Tongue (tissue), 2 donors: ENCODE data around the gene PRPF19. TPM values are rescaled to one million over a fixed set of nuclear protein-coding genes. Genes with fewer than 3 reads are reported as not detected.
A peak's percentile ranks its signal among the peaks of the same experiment; 100 is the strongest.

Experiments
- DNase-seq: peaks from one replicate; pipeline ENCODE4 v3.0.0-alpha.2; 2015
- total RNA-seq: library from RNA; depleted of rRNA; stranded (reverse); fragments of >200 nt; gene quantifications from one replicate; pipeline ENCODE4 v1.2.3, GENCODE V29; 2014

The PRPF19 gene
- total RNA-seq, 1 donor from 2014 or later = 35.9 TPM

- DNase-seq = no peak
Observed at GRCh38 chr11:60905047-60905446, 1.3 kb downstream of the PRPF19 start.

GRCh38 chr11:60902625-60903024, 3.8 kb downstream of the PRPF19 start:
- DNase-seq = no peak

- DNase-seq = no peak
Observed at GRCh38 chr11:60900673-60901404, 5.5 kb downstream of the PRPF19 start.

- DNase-seq = no peak
Observed at GRCh38 chr11:60899977-60900376, 6.4 kb downstream of the PRPF19 start.

- peak; percentile 82 for DNase-seq
Observed at GRCh38 chr11:60899046-60899936, 7.1 kb downstream of the PRPF19 start.

GRCh38 chr11:60897496-60897895, 8.9 kb downstream of the PRPF19 start:
- DNase-seq = no peak

- no peak for DNase-seq
Observed at GRCh38 chr11:60895687-60896086, 10.7 kb downstream of the PRPF19 start.

GRCh38 chr11:60891103-60891741, 15.2 kb downstream of the PRPF19 start:
- DNase-seq = no peak

- no peak for DNase-seq
Observed at GRCh38 chr11:60890696-60891095, 15.7 kb downstream of the PRPF19 start.

GRCh38 chr11:60889869-60890311, 16.5 kb downstream of the PRPF19 start:
- no peak for DNase-seq

GRCh38 chr11:60887556-60887955, 18.8 kb downstream of the PRPF19 start:
- peak; percentile 50 for DNase-seq

- DNase-seq = peak; percentile 59
Observed at GRCh38 chr11:60880643-60881282, 25.6 kb downstream of the PRPF19 start.

GRCh38 chr11:60879971-60880588, 26.3 kb downstream of the PRPF19 start:
- no peak for DNase-seq

- no peak for DNase-seq
Observed at GRCh38 chr11:60879104-60879503, 27.3 kb downstream of the PRPF19 start.

GRCh38 chr11:60878245-60879101, 27.9 kb downstream of the PRPF19 start:
- DNase-seq = peak; percentile 35

GRCh38 chr11:60876168-60876485, 30.3 kb downstream of the PRPF19 start:
- no peak for DNase-seq

GRCh38 chr11:60875366-60876167, 30.8 kb downstream of the PRPF19 start:
- peak; percentile 61 for DNase-seq

- DNase-seq = no peak
Observed at GRCh38 chr11:60874421-60875365, 31.7 kb downstream of the PRPF19 start.

- DNase-seq = no peak
Observed at GRCh38 chr11:60873533-60873932, 32.9 kb downstream of the PRPF19 start.
